ENCODE data around the gene HTR2A.

HTR2A gene

DNA sequence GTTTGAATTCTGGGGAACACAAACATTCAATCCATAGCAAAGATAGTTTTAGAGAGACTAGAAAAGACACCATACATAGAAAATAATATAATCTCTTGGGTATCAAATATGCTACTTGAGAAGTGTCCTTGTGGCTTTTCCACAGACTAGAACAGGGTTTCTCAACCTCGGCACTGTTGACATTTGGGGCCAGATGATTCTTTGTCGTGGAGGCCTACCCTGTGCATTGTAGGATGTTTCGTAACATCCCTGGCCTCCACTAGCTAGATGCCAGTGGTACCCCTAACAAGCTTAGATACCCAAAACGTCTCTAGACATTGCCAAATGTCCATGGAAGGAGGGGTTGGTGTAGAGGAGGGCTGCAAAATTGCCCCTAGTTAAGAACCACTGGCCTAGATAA is 97.7 kb downstream of the HTR2A start:
- Histone ChIP-seq H3K9ac (ENCODE audit: low read length) (no peak overlapping the region), H4K20me1 (ENCODE audit: low read depth, low read length) (no peaks in the 10 kb centered on the region), H2AFZ (ENCODE audit: low read depth, low read length, severe bottlenecking) (no peak overlapping the region), H3K27ac (ENCODE audit: low read depth, low read length) (no peak overlapping the region), H3K9me3 (ENCODE audit: insufficient read depth, low read length) (no peaks in the 10 kb centered on the region), H3K27me3 (ENCODE audit: low read length) (no peaks in the 10 kb centered on the region), H3K79me2 (ENCODE audit: insufficient read depth, low read length) (peaks cover 25% of the 10 kb centered on the region), H3K4me2 (ENCODE audit: low read depth, low read length, poor library complexity, severe bottlenecking) (no peak overlapping the region), H3K4me3 (ENCODE audit: insufficient read depth, low read length, poor library complexity, severe bottlenecking) (no peak overlapping the region), H3K36me3 (ENCODE audit: low read length) (no peaks in the 10 kb centered on the region), H3F3A (ENCODE audit: insufficient read depth) (peaks cover 8% of the 10 kb centered on the region), H3K9me2 (replicated peaks; ENCODE audit: insufficient read depth, low read length) (no peaks in the 10 kb centered on the region)
- TF ChIP-seq, protein P1, sequence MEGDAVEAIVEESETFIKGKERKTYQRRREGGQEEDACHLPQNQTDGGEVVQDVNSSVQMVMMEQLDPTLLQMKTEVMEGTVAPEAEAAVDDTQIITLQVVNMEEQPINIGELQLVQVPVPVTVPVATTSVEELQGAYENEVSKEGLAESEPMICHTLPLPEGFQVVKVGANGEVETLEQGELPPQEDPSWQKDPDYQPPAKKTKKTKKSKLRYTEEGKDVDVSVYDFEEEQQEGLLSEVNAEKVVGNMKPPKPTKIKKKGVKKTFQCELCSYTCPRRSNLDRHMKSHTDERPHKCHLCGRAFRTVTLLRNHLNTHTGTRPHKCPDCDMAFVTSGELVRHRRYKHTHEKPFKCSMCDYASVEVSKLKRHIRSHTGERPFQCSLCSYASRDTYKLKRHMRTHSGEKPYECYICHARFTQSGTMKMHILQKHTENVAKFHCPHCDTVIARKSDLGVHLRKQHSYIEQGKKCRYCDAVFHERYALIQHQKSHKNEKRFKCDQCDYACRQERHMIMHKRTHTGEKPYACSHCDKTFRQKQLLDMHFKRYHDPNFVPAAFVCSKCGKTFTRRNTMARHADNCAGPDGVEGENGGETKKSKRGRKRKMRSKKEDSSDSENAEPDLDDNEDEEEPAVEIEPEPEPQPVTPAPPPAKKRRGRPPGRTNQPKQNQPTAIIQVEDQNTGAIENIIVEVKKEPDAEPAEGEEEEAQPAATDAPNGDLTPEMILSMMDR (IDR thresholded peaks at IDR 0.05; ENCODE audit: insufficient read depth, low read length, poor library complexity, severe bottlenecking) = no peak
- no peak for TF ChIP-seq EZH2phosphoT487 (conservative IDR thresholded peaks at IDR 0.05; ENCODE audit: low read length)

DNA sequence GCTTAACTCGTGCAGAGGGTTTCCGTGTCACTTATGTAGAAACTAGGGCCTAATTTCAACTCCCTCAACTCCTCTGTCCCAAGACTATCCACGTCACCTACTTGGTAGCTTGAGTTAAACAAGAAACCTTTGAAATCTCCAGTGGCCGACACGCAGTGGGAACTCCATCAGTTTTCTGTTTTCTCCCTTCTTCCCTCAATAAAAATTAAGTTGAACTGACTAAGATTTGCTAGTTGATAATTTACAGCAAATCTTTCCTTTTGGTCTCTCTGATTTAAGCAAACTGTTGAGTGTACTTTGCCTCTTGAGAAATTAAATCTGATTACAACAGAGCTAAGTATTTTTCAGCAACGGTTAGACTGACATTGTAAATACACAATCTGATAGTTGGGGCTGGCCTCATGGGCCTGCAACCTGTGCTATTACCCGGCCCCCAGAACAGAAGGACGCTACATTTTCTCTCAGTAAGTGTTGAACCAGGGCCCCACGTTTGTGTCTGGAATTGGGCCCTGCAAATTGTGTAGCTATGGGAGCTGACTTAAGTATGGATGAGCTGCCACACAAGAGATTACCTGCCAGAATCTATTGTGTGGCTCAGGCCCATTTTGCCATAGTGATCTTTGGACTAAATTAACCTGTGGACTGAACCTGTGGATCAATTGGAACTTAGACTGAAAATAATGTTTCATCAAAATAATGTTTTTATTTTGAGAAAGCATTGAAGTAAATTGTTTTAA is 99.2 kb downstream of the HTR2A start:
- Histone ChIP-seq H3K9me2 (replicated peaks; ENCODE audit: insufficient read depth, low read length) (no peaks in the 10 kb centered on the region), H3K27ac (ENCODE audit: low read depth, low read length) (no peak overlapping the region), H3F3A (ENCODE audit: insufficient read depth) (peaks cover 12% of the 10 kb centered on the region), H3K9me3 (ENCODE audit: insufficient read depth, low read length) (no peaks in the 10 kb centered on the region), H3K9ac (ENCODE audit: low read length) (peak overlapping the region; percentile 89), H3K27me3 (ENCODE audit: low read length) (no peaks in the 10 kb centered on the region), H3K36me3 (ENCODE audit: low read length) (peaks cover 6% of the 10 kb centered on the region; the same call in 1 of the 2 replicates), H3K79me2 (ENCODE audit: insufficient read depth, low read length) (peaks cover 30% of the 10 kb centered on the region), H2AFZ (ENCODE audit: low read depth, low read length, severe bottlenecking) (peak overlapping the region; percentile 98), H3K4me3 (ENCODE audit: insufficient read depth, low read length, poor library complexity, severe bottlenecking) (peak overlapping the region; percentile 90), H4K20me1 (ENCODE audit: low read depth, low read length) (no peaks in the 10 kb centered on the region), H3K4me2 (ENCODE audit: low read depth, low read length, poor library complexity, severe bottlenecking) (peak overlapping the region; percentile 85)
- TF ChIP-seq, protein P1 (IDR thresholded peaks at IDR 0.05; ENCODE audit: insufficient read depth, low read length, poor library complexity, severe bottlenecking) = no peak
- no peak for TF ChIP-seq EZH2phosphoT487 (conservative IDR thresholded peaks at IDR 0.05; ENCODE audit: low read length)

DNA sequence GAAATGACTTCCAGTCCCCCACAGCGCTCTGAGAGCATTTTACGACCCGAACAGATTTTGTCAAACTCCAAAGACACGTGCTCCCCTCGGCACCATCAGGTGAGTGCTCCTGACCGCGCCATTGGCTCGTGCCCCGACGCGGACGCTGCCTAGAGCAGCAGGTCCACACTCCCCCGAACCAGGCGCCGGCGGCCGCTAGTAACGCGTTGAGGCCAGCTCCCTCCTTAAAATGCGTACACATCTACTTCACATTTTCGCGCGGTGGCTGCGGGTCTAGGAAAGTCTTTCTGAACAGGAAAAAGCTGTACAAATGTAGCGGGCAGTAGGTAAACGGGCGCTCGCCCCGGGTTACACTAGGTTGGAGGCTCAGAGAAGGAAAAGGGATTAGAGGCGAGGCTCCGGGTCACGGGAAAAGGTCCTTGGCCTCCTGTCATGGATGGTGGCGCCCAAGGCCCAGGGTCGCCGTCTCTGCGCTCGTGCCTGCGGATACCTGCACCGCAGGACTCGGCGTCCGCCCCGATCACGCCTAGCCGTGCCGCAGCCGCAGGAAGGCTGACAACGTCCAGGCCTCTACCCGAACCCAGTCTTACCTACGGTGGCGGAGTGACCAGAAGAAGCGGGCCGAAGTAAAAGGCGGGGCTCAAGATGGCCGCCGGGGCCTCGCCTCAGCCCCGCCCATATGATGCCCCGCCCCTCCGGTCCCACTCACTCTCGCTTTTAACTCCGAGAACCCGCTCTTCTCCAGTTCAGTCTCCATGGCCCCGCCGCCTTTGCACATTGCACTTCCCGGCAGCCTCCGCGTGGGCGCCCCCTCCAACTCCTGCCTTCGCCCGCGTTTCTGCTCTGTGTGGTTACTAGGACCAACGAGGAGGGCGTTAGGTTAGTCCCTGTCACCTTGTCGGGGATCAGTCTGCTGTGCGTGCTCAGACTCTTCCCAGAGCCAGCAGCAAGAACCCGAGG is 100.1 kb downstream of the HTR2A start, which contains the start of gene ESD:
ESD (minus strand) TSS at position 647 of the 960 bp plus-strand sequence. CDS start 5,748 bp downstream, outside the sequence.
- H3K27ac ChIP-seq (ENCODE audit: low read depth, low read length) = peak within 1 kb of the TSS; percentile 69
- H3K27me3 ChIP-seq (ENCODE audit: low read length) = no peaks in the 10 kb centered on the region
- TF ChIP-seq, protein P1 (IDR thresholded peaks at IDR 0.05; ENCODE audit: insufficient read depth, low read length, poor library complexity, severe bottlenecking) = no peak
- TF ChIP-seq EZH2phosphoT487 (conservative IDR thresholded peaks at IDR 0.05; ENCODE audit: low read length) = no peak

More for the DNA sequence above, 100.1 kb downstream of the HTR2A start, which contains the start of gene ESD:
- peaks cover 6% of the 10 kb centered on the region; the same call in 1 of the 2 replicates for H3K36me3 ChIP-seq (ENCODE audit: low read length)
- peaks cover 12% of the 10 kb centered on the region for H3F3A ChIP-seq (ENCODE audit: insufficient read depth)
- no peaks in the 10 kb centered on the region for H4K20me1 ChIP-seq (ENCODE audit: low read depth, low read length)
- H3K9me3 ChIP-seq (ENCODE audit: insufficient read depth, low read length) = no peaks in the 10 kb centered on the region
- peaks cover 30% of the 10 kb centered on the region for H3K79me2 ChIP-seq (ENCODE audit: insufficient read depth, low read length)
- H3K9me2 ChIP-seq (replicated peaks; ENCODE audit: insufficient read depth, low read length) = no peaks in the 10 kb centered on the region
- H3K4me2 ChIP-seq (ENCODE audit: low read depth, low read length, poor library complexity, severe bottlenecking) = peak within 1 kb of the TSS; percentile 85
- peak within 1 kb of the TSS; percentile 90 for H3K4me3 ChIP-seq (ENCODE audit: insufficient read depth, low read length, poor library complexity, severe bottlenecking)
- peak within 1 kb of the TSS; percentile 98 for H2AFZ ChIP-seq (ENCODE audit: low read depth, low read length, severe bottlenecking)
- peak within 1 kb of the TSS; percentile 89 for H3K9ac ChIP-seq (ENCODE audit: low read length)

All from SU-DHL-6 (cell line).